HCT116 (cell line): ENCODE results near the gene ACADS.

Experiments
- CTCF ChIP-seq, 3 experiments: fragments of 200-600 bp in 1 of 3; sonication (generic) in 1 of 3; IDR thresholded peaks in 2 of 3; conservative IDR thresholded peaks in 1 of 3; 2 replicates each; pipeline ENCODE4 v1.5.1; 2012 to 2017; ENCODE audit warnings: low read depth in 2 of 3, low read length in 2 of 3, antibody characterized with exemption in 1 of 3, borderline replicate concordance in 1 of 3, control low read depth in 1 of 3, mild to moderate bottlenecking in 1 of 3, mixed read lengths in 1 of 3, mixed run types in 1 of 3, moderate library complexity in 1 of 3; ENCODE audit not compliant: insufficient read depth in 1 of 3
- EZH2 ChIP-seq: fragments of 200-600 bp; sonication (generic); IDR thresholded peaks from 2 replicates; pipeline ENCODE4 v1.6.1; 2017; ENCODE audit warnings: antibody characterized with exemption, mixed run types
- EZH2phosphoT487 ChIP-seq: fragments of 200-600 bp; IDR thresholded peaks from 2 replicates; pipeline ENCODE4 v1.6.1; 2018; ENCODE audit warnings: antibody characterized with exemption, borderline replicate concordance
- POLR2A ChIP-seq: IDR thresholded peaks from 2 replicates; pipeline ENCODE4 v1.7.0; 2011; ENCODE audit warnings: borderline replicate concordance; ENCODE audit not compliant: insufficient read depth, insufficient read length; ENCODE audit errors: extremely low read depth
- POLR2AphosphoS5 ChIP-seq: IDR thresholded peaks from 2 replicates; pipeline ENCODE4 v1.6.1; 2011; ENCODE audit warnings: mild to moderate bottlenecking, low read depth, low read length, moderate library complexity
- REST ChIP-seq: IDR thresholded peaks from 2 replicates; pipeline ENCODE4 v1.6.1; 2012; ENCODE audit warnings: low read depth
- ZBTB33 ChIP-seq: IDR thresholded peaks from 2 replicates; pipeline ENCODE4 v1.6.1; 2011; ENCODE audit warnings: mild to moderate bottlenecking, low read length, moderate library complexity; ENCODE audit not compliant: insufficient replicate concordance; ENCODE audit errors: extremely low read depth

- no peak for TF ChIP-seq CTCF (IDR thresholded peaks at IDR 0.05 in 2 of 3, conservative IDR thresholded peaks at IDR 0.05 in 1 of 3; ENCODE audit: borderline replicate concordance in 1 of 3, insufficient read depth in 1 of 3, low read depth in 2 of 3, low read length in 2 of 3)
- no peak for TF ChIP-seq POLR2A
- no peak for TF ChIP-seq POLR2AphosphoS5
- TF ChIP-seq ZBTB33: no peak
- no peak for TF ChIP-seq REST
- no peak for TF ChIP-seq EZH2
- no peak for TF ChIP-seq EZH2phosphoT487
These were observed 31.8 kb upstream of the ACADS start for GRCh38 chr12:120693848-120694247.
